Neural crest cell (in vitro differentiated cells): ENCODE measurements around the gene TIMM10B. TPM values are rescaled to one million over a fixed set of nuclear protein-coding genes. Genes with fewer than 3 reads are reported as not detected.

Experiments
- DNase-seq: peaks from one replicate; pipeline ENCODE4 v3.0.0; 2021; ENCODE audit warnings: low read depth, mixed read lengths, low spot score
- H3K27ac Mint-ChIP-seq: one replicate; pipeline ENCODE4 v1.8.0; 2021; ENCODE audit warnings: mild to moderate bottlenecking, mixed read lengths; ENCODE audit not compliant: unreplicated experiment
- H3K27me3 Mint-ChIP-seq: 2 replicates; pipeline ENCODE4 v1.8.0; 2021; ENCODE audit warnings: low read depth, mild to moderate bottlenecking, mixed read lengths
- H3K36me3 Mint-ChIP-seq: 2 replicates; pipeline ENCODE4 v1.8.0; 2021; ENCODE audit warnings: low read depth, mild to moderate bottlenecking, mixed read lengths
- H3K4me1 Mint-ChIP-seq: 2 replicates; pipeline ENCODE4 v1.8.0; 2021; ENCODE audit warnings: mixed read lengths
- H3K4me3 Mint-ChIP-seq: one replicate; pipeline ENCODE4 v1.8.0; 2021; ENCODE audit warnings: mild to moderate bottlenecking, mixed read lengths
- H3K9me3 Mint-ChIP-seq: 2 replicates; pipeline ENCODE4 v1.8.0; 2021; ENCODE audit warnings: mixed read lengths
- total RNA-seq: library from RNA; stranded (reverse); gene quantifications from 2 replicates; pipeline ENCODE4 v1.2.1, GENCODE V29; 2021
- TF ChIP-seq, protein P1 (sequence below): fragments of 200-600 bp; sonication (generic); conservative IDR thresholded peaks from 2 replicates; pipeline ENCODE4 v1.5.0; 2021; ENCODE audit warnings: antibody characterized with exemption, mild to moderate bottlenecking

TIMM10B gene
- total RNA-seq, 1 donor from 2014 or later, result 47.6 TPM

DNA sequence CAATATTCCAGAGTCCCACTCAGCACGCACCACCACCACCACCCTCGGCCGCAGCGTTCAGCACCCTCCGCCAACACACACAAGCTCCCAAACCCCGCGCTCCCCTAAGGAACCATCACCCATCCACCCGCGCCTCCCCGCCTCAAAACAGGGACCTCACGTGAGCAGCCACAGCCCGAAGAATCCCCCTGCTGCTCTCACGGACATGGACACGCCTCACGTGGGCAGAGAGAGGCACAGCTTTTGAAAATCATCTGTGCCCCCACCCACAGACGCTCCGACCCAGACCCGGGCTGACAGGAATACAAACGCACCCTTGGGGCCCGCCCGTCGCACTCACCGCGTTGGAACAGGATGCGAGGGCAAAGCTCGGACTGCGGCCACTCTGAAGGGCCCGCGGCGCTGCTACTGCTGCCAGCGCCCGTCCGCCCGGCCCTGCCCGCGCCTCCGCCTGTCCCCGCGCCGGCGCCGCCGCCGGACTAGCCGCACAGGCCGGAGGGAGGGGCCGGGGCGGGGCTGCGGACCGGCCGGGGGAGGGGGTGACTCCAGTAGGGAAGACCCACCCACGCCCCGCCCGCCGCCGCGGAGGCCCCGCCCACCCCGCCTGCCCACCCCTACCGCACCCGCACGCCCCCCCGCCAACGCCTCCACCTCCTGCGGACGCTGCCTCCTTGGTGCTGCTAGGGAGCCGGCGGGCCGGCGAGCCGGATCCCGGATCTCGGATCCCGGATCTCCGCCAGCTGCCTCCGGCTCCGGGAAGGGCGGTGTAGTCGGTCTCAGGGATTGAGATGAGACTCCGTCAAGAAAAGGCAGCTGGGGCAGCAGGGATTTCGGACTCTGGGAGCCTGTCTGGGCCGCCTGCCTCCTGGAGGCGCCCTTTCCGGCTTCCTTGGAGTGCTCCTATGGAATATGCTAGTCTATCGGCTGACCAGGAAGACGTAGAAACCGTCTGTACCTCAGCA lies 7.6 kb upstream of the TIMM10B start, which contains the start of gene TRIM3:
Gene TRIM3, minus strand, starts transcription at position 491 of the 962 bp plus-strand sequence. CDS start 8,246 bp downstream, outside the sequence.
- no peaks in the 10 kb centered on the region for H3K9me3 Mint-ChIP-seq
- peak within 1 kb of the TSS; percentile 12 for H3K27ac Mint-ChIP-seq
- no peaks in the 10 kb centered on the region for H3K27me3 Mint-ChIP-seq
- H3K36me3 Mint-ChIP-seq, result peaks cover 3% of the 10 kb centered on the region
- TF ChIP-seq, protein P1, sequence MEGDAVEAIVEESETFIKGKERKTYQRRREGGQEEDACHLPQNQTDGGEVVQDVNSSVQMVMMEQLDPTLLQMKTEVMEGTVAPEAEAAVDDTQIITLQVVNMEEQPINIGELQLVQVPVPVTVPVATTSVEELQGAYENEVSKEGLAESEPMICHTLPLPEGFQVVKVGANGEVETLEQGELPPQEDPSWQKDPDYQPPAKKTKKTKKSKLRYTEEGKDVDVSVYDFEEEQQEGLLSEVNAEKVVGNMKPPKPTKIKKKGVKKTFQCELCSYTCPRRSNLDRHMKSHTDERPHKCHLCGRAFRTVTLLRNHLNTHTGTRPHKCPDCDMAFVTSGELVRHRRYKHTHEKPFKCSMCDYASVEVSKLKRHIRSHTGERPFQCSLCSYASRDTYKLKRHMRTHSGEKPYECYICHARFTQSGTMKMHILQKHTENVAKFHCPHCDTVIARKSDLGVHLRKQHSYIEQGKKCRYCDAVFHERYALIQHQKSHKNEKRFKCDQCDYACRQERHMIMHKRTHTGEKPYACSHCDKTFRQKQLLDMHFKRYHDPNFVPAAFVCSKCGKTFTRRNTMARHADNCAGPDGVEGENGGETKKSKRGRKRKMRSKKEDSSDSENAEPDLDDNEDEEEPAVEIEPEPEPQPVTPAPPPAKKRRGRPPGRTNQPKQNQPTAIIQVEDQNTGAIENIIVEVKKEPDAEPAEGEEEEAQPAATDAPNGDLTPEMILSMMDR, result no peak
- peak; percentile 78 for DNase-seq
- H3K4me1 Mint-ChIP-seq, result peaks cover 20% of the 10 kb centered on the region
- H3K4me3 Mint-ChIP-seq, result peak within 1 kb of the TSS; percentile 94

DNA sequence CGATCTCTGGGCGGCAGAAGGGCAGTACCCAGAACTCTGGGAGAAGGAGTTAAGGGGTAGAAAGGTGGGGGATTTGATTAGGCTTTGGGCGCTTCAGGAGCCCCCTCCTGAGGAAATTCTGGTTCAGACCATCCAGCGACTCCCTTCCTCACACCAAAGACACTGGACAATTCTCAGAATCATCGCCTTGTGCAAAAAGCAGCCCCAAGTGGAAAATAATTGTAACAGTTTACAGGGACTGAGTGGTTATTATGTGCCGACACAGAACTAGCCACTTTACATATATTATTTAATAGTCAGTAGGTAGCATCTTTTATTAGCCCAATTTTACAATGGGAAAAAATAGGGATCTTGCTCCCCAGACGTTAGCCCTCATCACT lies 6.9 kb upstream of the TIMM10B start:
- Mint-ChIP-seq H3K4me3 (peak overlapping the region; percentile 94), H3K36me3 (peaks cover 3% of the 10 kb centered on the region), H3K27me3 (no peaks in the 10 kb centered on the region), H3K4me1 (peaks cover 23% of the 10 kb centered on the region), H3K27ac (peak overlapping the region; percentile 12), H3K9me3 (no peaks in the 10 kb centered on the region)
- DNase-seq, result no peak
- TF ChIP-seq, protein P1, result no peak

DNA sequence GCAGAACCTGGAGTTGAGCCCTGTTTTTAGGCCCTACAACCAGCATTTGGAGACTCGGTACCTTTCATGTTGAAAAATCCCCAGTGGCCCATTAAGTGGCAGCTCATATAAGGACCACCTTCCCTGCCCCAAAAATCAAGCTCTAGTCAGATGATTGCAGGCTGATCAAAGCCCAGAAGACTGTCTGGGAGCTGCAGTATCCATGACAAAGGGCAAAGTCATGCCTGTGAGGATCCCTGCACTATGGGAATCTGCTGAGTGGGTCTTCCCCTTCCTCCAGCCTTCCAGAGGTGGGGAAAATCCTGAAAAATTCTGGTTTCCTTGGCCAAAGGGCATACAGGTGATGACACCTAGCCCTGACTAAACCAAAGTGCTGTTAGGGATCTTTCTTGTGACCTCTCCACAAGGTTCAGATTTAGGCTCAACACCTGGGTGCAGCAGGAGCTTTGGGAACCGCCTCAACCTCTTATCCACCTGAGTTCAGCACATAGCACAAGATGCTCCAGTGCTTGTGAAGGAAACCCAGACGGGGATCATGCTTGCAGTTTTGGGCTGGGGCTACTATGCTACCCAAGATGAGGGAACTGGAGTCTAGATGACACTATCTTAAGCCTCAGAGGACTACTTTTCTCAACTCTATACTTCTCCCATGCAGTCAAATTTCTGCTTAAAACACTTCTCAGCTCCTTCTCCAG lies 6.3 kb upstream of the TIMM10B start:
- peaks cover 3% of the 10 kb centered on the region for H3K36me3 Mint-ChIP-seq
- TF ChIP-seq, protein P1, result no peak
- no peak overlapping the region for H3K27ac Mint-ChIP-seq
- H3K4me3 Mint-ChIP-seq, result peak overlapping the region; percentile 94
- H3K27me3 Mint-ChIP-seq, result no peaks in the 10 kb centered on the region
- no peaks in the 10 kb centered on the region for H3K9me3 Mint-ChIP-seq
- peaks cover 28% of the 10 kb centered on the region for H3K4me1 Mint-ChIP-seq
- no peak for DNase-seq

DNA sequence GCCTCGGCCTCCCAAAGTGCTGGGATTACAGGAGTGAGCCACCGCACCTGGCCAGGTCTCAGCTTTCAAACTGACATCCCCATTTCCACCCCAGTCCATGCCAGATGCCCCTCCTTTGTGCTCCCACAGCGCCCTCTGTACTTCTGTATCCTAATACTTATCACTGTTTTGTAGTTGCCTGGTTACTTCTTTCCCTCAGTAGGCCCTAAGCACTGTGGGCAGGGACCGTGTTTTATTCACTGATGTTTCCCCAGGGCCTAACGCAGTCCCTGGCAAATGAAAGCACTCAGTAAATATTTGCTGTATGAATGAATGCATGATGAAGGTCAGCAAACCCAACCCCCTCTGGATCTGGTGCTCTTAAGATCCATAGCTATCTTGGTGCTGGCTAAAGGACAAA lies 5.4 kb upstream of the TIMM10B start:
- H3K9me3 Mint-ChIP-seq, result no peaks in the 10 kb centered on the region
- peaks cover 3% of the 10 kb centered on the region for H3K36me3 Mint-ChIP-seq
- H3K4me3 Mint-ChIP-seq, result peak overlapping the region; percentile 69
- H3K27ac Mint-ChIP-seq, result peak overlapping the region; percentile 16
- H3K27me3 Mint-ChIP-seq, result no peaks in the 10 kb centered on the region
- peaks cover 38% of the 10 kb centered on the region for H3K4me1 Mint-ChIP-seq
- DNase-seq, result no peak
- TF ChIP-seq, protein P1, result no peak

DNA sequence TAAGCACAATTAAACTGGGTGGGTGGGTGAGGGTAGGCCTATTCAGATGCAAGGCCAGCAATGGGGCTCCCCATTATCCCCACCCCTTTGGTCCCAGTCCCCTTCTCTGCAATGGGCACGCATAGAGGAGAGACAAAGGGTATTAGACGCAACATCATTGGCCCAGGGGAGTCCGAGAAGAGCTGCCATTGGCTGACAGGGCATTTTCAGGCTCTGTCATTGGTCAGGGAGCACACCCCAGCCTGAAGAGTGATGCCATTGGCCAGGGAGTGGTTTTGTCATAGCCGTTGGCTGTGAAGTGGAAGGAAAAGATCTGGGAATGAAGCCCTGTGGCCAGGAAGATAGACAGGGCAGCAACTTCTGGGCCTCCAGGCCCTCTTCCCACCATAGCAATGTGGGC lies 4.7 kb upstream of the TIMM10B start:
- no peaks in the 10 kb centered on the region for H3K27me3 Mint-ChIP-seq
- no peak overlapping the region for H3K27ac Mint-ChIP-seq
- H3K36me3 Mint-ChIP-seq, result peaks cover 7% of the 10 kb centered on the region
- peaks cover 41% of the 10 kb centered on the region for H3K4me1 Mint-ChIP-seq
- DNase-seq, result no peak
- H3K9me3 Mint-ChIP-seq, result no peaks in the 10 kb centered on the region
- TF ChIP-seq, protein P1, result no peak
- H3K4me3 Mint-ChIP-seq, result peak overlapping the region; percentile 57
